CD14-positive monocyte (primary cell): ENCODE data around the gene MAPK8IP2. TPM values are rescaled to one million over a fixed set of nuclear protein-coding genes. Genes with fewer than 3 reads are reported as not detected.

Experiments used
- DNase-seq, 3 donors: peaks; one replicate each; pipeline ENCODE4 v3.0.0-alpha.2; 2011 to 2022
- H2AFZ ChIP-seq: 2 replicates; pipeline ENCODE4 v1.6.0; 2012; ENCODE audit warnings: mild to moderate bottlenecking, low read depth, low read length, inconsistent platforms; ENCODE audit not compliant: insufficient read depth, poor library complexity, severe bottlenecking
- H3K27ac ChIP-seq, 2 donors: 1 replicate in 1 of 2; 2 replicates in 1 of 2; pipeline ENCODE4 v1.5.1; 2012 to 2013; ENCODE audit warnings: low read length in 2 of 2, control low read depth in 1 of 2, inconsistent platforms in 1 of 2, low read depth in 1 of 2, mild to moderate bottlenecking in 1 of 2
- H3K27me3 ChIP-seq, 2 donors: one replicate each; pipeline versions ENCODE4 v1.6.0 to v1.6.1; 2011 to 2013; ENCODE audit warnings: low read length in 2 of 2; ENCODE audit not compliant: control insufficient read depth in 2 of 2, insufficient read depth in 2 of 2
- H3K36me3 ChIP-seq, 2 donors: replicated peaks in 1 of 2; 1 replicate in 1 of 2; 2 replicates in 1 of 2; pipeline versions ENCODE4 v1.5.1 to v1.6.1; 2012 to 2013; ENCODE audit warnings: low read length in 2 of 2, control low read depth in 1 of 2, inconsistent platforms in 1 of 2, mild to moderate bottlenecking in 1 of 2; ENCODE audit not compliant: insufficient read depth in 2 of 2, control insufficient read depth in 1 of 2
- H3K4me1 ChIP-seq, 2 donors: 1 replicate in 1 of 2; 2 replicates in 1 of 2; pipeline versions ENCODE4 v1.5.1 to v1.6.1; 2012 to 2013; ENCODE audit warnings: low read length in 2 of 2, control low read depth in 1 of 2, inconsistent platforms in 1 of 2, mild to moderate bottlenecking in 1 of 2, moderate library complexity in 1 of 2; ENCODE audit not compliant: insufficient read depth in 2 of 2, control insufficient read depth in 1 of 2
- H3K4me2 ChIP-seq: replicated peaks from 2 replicates; pipeline ENCODE3; 2012; ENCODE audit warnings: low read length, moderate library complexity, mild to moderate bottlenecking; ENCODE audit not compliant: poor library complexity, severe bottlenecking; ENCODE audit errors: extremely low read depth
- H3K4me3 ChIP-seq, 3 experiments: fragments of 200-600 bp in 1 of 3; sonication (generic) in 1 of 3; replicated peaks in 1 of 3; 1 replicate in 2 of 3; 2 replicates in 1 of 3; pipeline ENCODE4 v1.5.1; 2011 to 2013; ENCODE audit warnings: low read length in 3 of 3, mild to moderate bottlenecking in 3 of 3, control low read depth in 2 of 3, low read depth in 2 of 3, inconsistent platforms in 1 of 3, moderate library complexity in 1 of 3
- H3K79me2 ChIP-seq: 2 replicates; pipeline ENCODE4 v1.6.0; 2012; ENCODE audit warnings: mild to moderate bottlenecking, control low read depth, inconsistent platforms, low read length, moderate library complexity; ENCODE audit not compliant: insufficient read depth
- H3K9ac ChIP-seq: 2 replicates; pipeline ENCODE4 v1.6.0; 2017; ENCODE audit warnings: low read length, mild to moderate bottlenecking; ENCODE audit not compliant: insufficient read depth, poor library complexity, severe bottlenecking
- H3K9me3 ChIP-seq, 2 donors: replicated peaks in 1 of 2; 1 replicate in 1 of 2; 2 replicates in 1 of 2; pipeline versions ENCODE4 v1.5.1 to v1.6.1; 2012 to 2013; ENCODE audit warnings: low read length in 2 of 2, control low read depth in 1 of 2; ENCODE audit not compliant: control insufficient read depth in 1 of 2, insufficient read depth in 1 of 2
- H4K20me1 ChIP-seq: 2 replicates; pipeline ENCODE4 v1.6.0; 2012; ENCODE audit warnings: mild to moderate bottlenecking, low read length, control low read depth, moderate library complexity; ENCODE audit not compliant: insufficient read depth
- H3K27ac Mint-ChIP-seq, 7 donors: one replicate each; pipeline ENCODE4 v1.8.0; 2020; ENCODE audit warnings: mild to moderate bottlenecking in 7 of 7, mixed read lengths in 7 of 7, moderate library complexity in 6 of 7, inconsistent platforms in 2 of 7
- H3K27me3 Mint-ChIP-seq, 3 donors: one replicate each; pipeline ENCODE4 v1.8.0; 2021 to 2022; ENCODE audit warnings: low read depth in 3 of 3, mild to moderate bottlenecking in 3 of 3, mixed read lengths in 3 of 3, moderate library complexity in 3 of 3, inconsistent platforms in 1 of 3
- H3K36me3 Mint-ChIP-seq, 2 donors: one replicate each; pipeline ENCODE4 v1.8.0; 2020; ENCODE audit warnings: mixed read lengths in 2 of 2, inconsistent platforms in 1 of 2, mild to moderate bottlenecking in 1 of 2
- H3K4me1 Mint-ChIP-seq: one replicate; pipeline ENCODE4 v1.8.0; 2020; ENCODE audit warnings: mild to moderate bottlenecking, mixed read lengths
- H3K4me3 Mint-ChIP-seq, 2 donors: one replicate each; pipeline ENCODE4 v1.8.0; 2020; ENCODE audit warnings: mild to moderate bottlenecking in 2 of 2, mixed read lengths in 2 of 2, moderate library complexity in 1 of 2
- H3K9me3 Mint-ChIP-seq, 7 donors: one replicate each; pipeline ENCODE4 v1.8.0; 2020 to 2022; ENCODE audit warnings: mixed read lengths in 7 of 7, mild to moderate bottlenecking in 6 of 7, moderate library complexity in 6 of 7, inconsistent platforms in 2 of 7
- CTCF ChIP-seq: fragments of 200-600 bp; IDR thresholded peaks from one replicate; pipeline ENCODE4 v1.8.0; 2022; ENCODE audit warnings: antibody characterized with exemption, mild to moderate bottlenecking
- WGBS: methylation state at CpG from one replicate; pipeline ENCODE4 v1.1.5; 2013; ENCODE audit warnings: missing lambda C conversion rate; ENCODE audit not compliant: insufficient coverage; 5-methylcytosine and 5-hydroxymethylcytosine counted together
- intact Hi-C, 2 donors: fragments of 100-400 bp; cut with micrococcal nuclease; formaldehyde crosslinking; loops; one replicate each; pipeline versions ENCODE4 v1.15.0 to v1.15.1; 2023
- polyA plus RNA-seq, 3 donors: library from polyadenylated mRNA; depleted of rRNA in 1 of 3; unstranded in 2 of 3; stranded (reverse) in 1 of 3; fragments of 300-500 nt in 2 of 3; fragments of >200 nt in 1 of 3; fragmentation: Illumina TruSeq in 2 of 3; gene quantifications; 1 replicate in 2 of 3; 2 replicates in 1 of 3; pipeline ENCODE4 v1.2.3, GENCODE V29; 2012 to 2021

MAPK8IP2 gene
- polyA plus RNA-seq, 3 donors = 0.17 TPM; not detected in 2

- peaks cover 8% of the 10 kb centered on the region for H3K4me1 Mint-ChIP-seq
- H3K4me3 Mint-ChIP-seq = peak overlapping the region in 1 of 2 donors; percentile 47
- H4K20me1 ChIP-seq = no peaks in the 10 kb centered on the region
- no peak overlapping the region for H3K27ac ChIP-seq
- no peak for TF ChIP-seq CTCF
- no peak overlapping the region for H3K27ac Mint-ChIP-seq
- H3K36me3 ChIP-seq = no peaks in the 10 kb centered on the region
- 93% methylated on average over 6 of the region's 11 CpGs for WGBS
- intact Hi-C loops = no loop called here
- H3K79me2 ChIP-seq = no peaks in the 10 kb centered on the region
- H3K4me1 ChIP-seq = no peaks in the 10 kb centered on the region
- DNase-seq = no peak
- peaks cover 0 to 4% (median 0%) of the 10 kb centered on the region in 7 donors for H3K9me3 Mint-ChIP-seq
- H3K27me3 ChIP-seq = peaks cover 0 to 27% of the 10 kb centered on the region in 2 donors
- peaks cover 36 to 72% (median 49%) of the 10 kb centered on the region in 3 donors for H3K27me3 Mint-ChIP-seq
- no peak overlapping the region for H3K9ac ChIP-seq
- H2AFZ ChIP-seq = no peak overlapping the region
- no peak overlapping the region for H3K4me3 ChIP-seq
- no peaks in the 10 kb centered on the region for H3K9me3 ChIP-seq
- H3K4me2 ChIP-seq = no peak overlapping the region
- H3K36me3 Mint-ChIP-seq = no peaks in the 10 kb centered on the region
Observed at GRCh38 chr22:50610041-50610451, 9.5 kb downstream of the MAPK8IP2 start.

- H2AFZ ChIP-seq = no peak overlapping the region
- Mint-ChIP-seq H3K27me3 (peaks cover 31 to 68% (median 44%) of the 10 kb centered on the region in 3 donors), H3K36me3 (no peaks in the 10 kb centered on the region), H3K9me3 (peaks cover 0 to 4% (median 0%) of the 10 kb centered on the region in 7 donors), H3K4me3 (peak overlapping the region in 1 of 2 donors; percentile 47), H3K4me1 (peaks cover 8% of the 10 kb centered on the region), H3K27ac (no peak overlapping the region)
- H3K4me2 ChIP-seq = no peak overlapping the region
- DNase-seq = no peak
- no peaks in the 10 kb centered on the region for H4K20me1 ChIP-seq
- 92% methylated on average over 14 of the region's 17 CpGs for WGBS
- no peaks in the 10 kb centered on the region for H3K79me2 ChIP-seq
- no peak overlapping the region for H3K4me3 ChIP-seq
- intact Hi-C loops = no loop called here
- H3K27me3 ChIP-seq = peaks cover 0 to 22% of the 10 kb centered on the region in 2 donors
- H3K9ac ChIP-seq = no peak overlapping the region
- no peak overlapping the region for H3K27ac ChIP-seq
- no peaks in the 10 kb centered on the region for H3K9me3 ChIP-seq
- no peaks in the 10 kb centered on the region for H3K36me3 ChIP-seq
- H3K4me1 ChIP-seq = no peaks in the 10 kb centered on the region
- no peak for TF ChIP-seq CTCF
Observed at GRCh38 chr22:50610581-50610980, 10.0 kb downstream of the MAPK8IP2 start.
